Activated T-cell treated with anti-CD3 and anti-CD28 coated beads, Interleukin-2, amount 50 U/mL, for 48 hours (primary cell): ENCODE results near the gene TSPEAR.
A peak's percentile ranks its signal among the peaks of the same experiment; 100 is the strongest.
"Not testable (repeated sequence)": the region's sequence is repeated elsewhere in the genome, so short reads cannot be mapped to it uniquely, and the experiment has no call there.

Experiments used
- DNase-seq, 2 experiments: peaks; one replicate each; pipeline ENCODE4 v3.0.0-alpha.2; 2020

The TSPEAR gene

GRCh38 chr21:44601091-44601490 lies 110.3 kb downstream of the TSPEAR start:
- DNase-seq, result not testable (repeated sequence)

GRCh38 chr21:44600118-44600978 lies 111.0 kb downstream of the TSPEAR start, which contains the start of gene KRTAP10-7:
Gene KRTAP10-7 (plus strand): TSS chr21:44600597. CDS start chr21:44600622, 25 bp downstream.
- DNase-seq, result not testable (repeated sequence)

GRCh38 chr21:44599264-44600029 lies 111.9 kb downstream of the TSPEAR start:
- no peak for DNase-seq

DNA sequence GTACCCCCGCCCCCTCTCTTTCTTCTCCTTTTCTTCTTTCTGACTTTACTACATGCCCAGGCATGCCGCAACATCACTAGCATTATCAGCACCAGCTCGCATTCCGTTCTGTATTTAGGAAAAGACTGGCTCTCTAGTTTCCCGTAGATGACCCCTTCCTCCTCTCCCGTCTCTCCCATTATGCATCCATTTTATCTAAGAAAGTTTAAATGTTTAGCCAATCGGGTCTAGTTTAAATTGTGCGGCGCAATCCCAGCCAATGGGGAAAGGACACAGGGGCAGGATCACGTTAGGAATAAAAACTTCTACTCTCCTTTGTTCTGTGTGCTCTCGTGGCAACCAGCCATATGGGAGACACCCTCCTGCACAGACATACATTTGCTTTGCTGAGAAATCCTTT lies 113.3 kb downstream of the TSPEAR start:
- DNase-seq, result no peak

DNA sequence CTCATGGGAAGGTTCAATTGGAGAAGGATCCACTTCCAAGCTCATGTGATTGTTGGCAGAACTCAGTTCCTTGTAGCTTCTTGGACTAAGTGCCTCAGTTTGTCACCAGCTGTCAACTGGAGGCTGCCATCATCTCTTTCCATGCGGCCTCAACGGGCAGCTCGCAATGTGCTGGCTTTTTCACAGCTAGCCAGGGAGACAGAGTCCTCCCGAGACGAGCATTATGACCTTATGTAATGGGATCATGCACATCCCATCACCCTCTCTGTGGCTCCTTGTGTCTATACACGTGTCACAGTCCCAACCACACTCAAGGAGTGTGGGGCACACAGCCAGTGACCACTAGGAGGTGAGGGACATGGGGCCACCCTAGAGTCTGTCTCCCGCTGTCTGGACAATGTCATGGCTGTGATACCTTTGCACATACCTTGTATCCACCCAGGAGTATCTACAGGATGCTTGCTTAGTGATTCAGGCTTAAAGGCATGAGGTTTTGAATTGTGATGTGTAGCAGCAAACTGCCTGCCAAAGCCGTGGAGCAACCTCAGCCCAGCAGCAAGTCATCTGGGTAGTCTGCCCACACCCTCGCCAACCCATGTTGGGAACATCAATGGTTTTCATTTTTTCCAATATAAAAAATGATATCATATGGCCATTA lies 115.2 kb downstream of the TSPEAR start:
- DNase-seq, result no peak

GRCh38 chr21:44595524-44595923 lies 115.8 kb downstream of the TSPEAR start:
- DNase-seq, result no peak

DNA sequence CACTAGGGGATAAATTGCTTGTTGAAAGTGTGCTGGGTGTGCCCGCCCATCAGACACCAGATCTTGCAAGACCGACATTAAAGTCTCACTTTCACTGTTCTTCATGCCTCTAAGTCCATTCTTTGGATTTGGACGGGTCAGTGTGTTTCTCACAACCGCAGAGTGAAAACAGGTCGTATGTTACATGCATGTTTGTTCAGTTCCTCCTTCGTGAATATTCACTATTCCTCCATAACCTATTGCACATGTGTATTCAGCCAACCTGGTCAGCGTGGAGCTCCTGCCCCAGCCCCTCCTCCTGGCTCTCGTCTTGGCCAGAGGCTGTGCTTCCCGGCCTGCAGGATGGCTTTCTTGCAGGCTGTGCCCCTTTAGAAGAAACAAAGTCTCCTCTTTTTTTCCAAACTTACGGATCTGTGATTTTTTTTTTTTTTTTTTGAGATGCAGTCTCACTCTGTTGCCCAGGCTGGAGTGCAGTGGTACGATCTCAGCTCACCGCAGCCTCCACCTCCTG lies 116.9 kb downstream of the TSPEAR start:
- no peak for DNase-seq

DNA sequence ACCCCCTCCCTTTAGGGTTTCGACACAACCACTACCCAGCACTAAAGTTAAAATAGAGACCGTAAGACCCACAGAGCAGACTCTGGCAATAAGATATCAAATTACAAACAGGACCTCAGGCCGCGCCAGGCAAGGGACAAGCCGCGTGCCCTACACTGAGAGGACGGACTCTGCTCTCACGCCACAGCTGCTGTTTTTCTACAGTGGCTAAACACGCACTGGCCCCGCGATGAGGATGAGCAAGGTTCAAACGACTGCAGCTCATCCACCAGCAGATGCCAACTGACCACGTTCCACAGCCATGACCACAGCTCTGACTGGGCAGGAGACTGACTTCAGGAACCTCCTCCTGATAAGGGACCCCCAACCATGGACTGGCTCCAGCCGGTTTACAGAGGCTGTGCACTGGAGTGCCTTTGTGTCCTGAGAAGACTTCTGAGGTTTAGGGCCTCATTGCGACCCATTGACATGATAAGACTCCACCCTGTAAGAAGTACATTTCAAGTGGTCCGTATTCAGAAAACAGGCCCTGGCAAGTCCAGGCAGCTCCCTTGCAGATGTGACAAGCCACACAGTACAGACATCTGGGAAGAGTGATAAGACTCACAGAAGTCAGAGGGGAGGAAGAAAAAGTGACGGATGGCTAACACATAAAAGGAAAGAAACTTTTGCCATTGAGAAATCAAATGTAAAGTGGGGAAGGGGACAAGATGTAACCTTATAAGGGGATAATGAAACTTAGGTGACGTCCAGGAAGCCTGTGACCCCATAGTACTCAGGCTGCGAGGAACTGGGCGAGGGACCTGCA lies 117.6 kb downstream of the TSPEAR start:
- peak in 1 of 2 experiments; percentile 2 for DNase-seq

- peak in 1 of 2 experiments; percentile 12 for DNase-seq
Observed at GRCh38 chr21:44592446-44593311, 118.7 kb downstream of the TSPEAR start, which contains the start of gene KRTAP10-6. Gene KRTAP10-6 (minus strand): TSS chr21:44592505. CDS start chr21:44592484, 21 bp downstream.

DNA sequence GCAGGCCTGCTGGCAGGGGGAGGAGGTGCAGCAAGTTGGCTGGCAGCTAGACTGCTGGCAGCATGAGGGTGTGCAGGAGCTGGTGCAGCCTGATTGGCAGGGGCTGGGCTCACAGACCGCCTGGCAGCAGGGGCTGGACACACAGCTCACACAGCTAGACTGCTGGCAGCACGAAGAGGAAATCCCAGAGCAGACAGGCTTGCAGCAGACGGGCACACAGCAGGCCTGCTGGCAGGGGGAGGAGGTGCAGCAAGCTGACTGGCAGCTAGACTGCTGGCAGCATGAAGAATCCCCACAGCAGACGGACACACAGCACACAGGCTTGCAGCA lies 119.6 kb downstream of the TSPEAR start:
- peak in 1 of 2 experiments; percentile 1 for DNase-seq

- DNase-seq, result peak in 1 of 2 experiments; percentile 3
Observed at GRCh38 chr21:44590897-44591800, 120.2 kb downstream of the TSPEAR start.

DNA sequence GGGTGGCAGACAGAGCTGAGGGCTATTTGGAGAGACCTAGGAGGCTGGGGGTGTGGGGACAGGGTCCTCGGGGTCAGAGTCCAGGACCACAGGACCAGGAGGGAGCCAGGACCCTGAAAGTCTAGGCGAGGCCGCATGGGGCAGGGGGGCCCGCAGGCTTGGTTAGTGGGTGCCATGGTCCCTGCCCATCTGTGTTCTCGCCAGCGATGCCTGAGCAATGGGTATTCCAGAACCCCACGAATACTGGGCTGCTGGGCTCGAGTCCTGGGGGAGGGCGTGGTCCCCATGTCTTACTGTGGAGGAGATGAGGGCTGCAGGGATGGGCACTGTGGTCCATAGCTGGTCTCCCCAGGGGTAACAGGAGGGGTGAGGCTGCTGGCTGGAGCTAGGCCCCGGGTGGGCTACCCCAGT lies 121.1 kb downstream of the TSPEAR start:
- DNase-seq, result no peak

DNA sequence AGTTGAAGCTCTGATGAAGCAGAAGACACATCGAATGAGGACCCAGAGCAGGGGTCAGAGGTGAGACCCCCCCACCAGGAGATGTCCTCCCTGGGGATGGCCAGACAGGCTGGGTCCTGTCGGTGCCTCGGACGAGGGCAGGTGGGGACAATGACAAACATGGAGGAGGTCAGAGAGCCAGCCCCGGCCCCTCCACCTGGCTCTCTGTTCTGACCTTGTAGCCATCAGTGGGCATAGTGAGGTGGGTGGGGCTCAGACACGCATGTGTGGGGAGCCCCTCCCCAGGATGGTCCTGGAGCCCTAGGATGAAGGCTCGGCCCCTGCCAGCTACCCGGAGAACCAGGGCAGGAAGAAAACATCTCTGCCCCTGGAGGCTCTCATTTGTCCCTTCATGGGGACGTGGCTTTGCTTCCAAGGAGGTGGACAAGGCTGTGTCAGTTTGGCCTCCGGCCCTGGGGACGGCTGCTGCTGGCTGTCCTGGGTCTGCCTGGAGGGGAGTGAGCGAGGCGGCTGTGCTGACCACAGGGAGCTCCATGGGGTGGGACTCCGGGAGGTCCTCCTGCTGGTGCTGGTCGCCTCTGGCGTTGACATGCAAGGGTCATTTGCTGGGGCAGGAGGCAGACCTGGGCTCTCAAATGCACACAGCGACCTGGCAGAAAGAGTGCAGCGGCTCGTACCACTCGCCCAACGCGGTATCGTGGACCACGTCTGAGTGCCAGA lies 121.6 kb downstream of the TSPEAR start:
- DNase-seq, result peak in 1 of 2 experiments; percentile 5

DNA sequence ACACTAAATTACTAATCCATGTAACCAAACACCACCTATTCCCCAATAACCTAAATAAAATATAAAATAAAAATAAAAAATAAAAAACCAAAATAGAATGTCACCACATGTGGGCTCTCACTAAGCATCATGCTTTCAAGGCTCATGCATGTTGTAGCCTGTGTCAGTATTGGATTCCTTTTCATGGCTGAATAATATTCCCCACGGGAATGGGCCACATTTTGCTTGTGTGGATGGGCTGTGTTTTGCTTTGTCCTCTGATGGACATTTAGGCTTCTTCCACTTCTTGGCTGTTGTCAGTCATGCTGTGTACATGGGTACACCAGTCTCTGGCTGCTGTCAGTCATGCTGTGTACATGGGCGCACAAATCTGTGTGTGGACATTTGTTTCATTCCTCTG lies 122.3 kb downstream of the TSPEAR start:
- no peak for DNase-seq

GRCh38 chr21:44585892-44586291 lies 125.5 kb downstream of the TSPEAR start:
- no peak for DNase-seq

- peak in 1 of 2 experiments; percentile 33 for DNase-seq
Observed at GRCh38 chr21:44583800-44584147, 127.6 kb downstream of the TSPEAR start.

GRCh38 chr21:44583089-44583799 lies 128.1 kb downstream of the TSPEAR start:
- no peak for DNase-seq

DNA sequence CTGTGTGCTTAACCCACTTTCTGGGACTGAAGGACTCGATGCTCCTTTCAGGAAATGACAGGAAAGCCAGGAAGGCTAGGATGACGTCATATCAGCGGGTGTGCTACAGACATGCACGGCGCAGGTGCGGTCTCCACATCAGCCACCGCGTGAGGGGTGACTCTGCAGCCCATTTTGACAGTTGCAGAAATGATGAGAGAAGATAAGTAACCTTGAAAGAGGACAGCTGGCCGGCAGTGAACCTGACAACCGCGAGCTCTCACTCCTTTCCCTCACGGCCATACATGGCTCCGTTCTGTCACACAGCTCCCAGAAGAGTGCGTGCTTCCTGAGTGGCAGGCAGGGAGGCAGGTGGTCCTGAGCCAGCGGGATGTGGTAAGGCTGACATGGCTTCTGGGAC lies 129.3 kb downstream of the TSPEAR start:
- DNase-seq, result no peak

- no peak for DNase-seq
Observed at GRCh38 chr21:44581158-44581557, 130.2 kb downstream of the TSPEAR start.
